Measurements from ENCODE around the gene KRT32.

The KRT32 gene

GRCh38 chr17:41505809-41506767, 38.9 kb upstream of the KRT32 start:
- no peak overlapping the region for H3K27ac ChIP-seq (ENCODE audit: low read depth, low read length)
- no peaks in the 10 kb centered on the region for H3K4me1 ChIP-seq (ENCODE audit: control insufficient read depth, low read length)
- H3K36me3 ChIP-seq (ENCODE audit: control insufficient read depth, low read length) = no peaks in the 10 kb centered on the region
- H3K9me3 ChIP-seq (ENCODE audit: control insufficient read depth, insufficient read depth, low read length) = no peaks in the 10 kb centered on the region
- no peaks in the 10 kb centered on the region for H4K20me1 ChIP-seq (ENCODE audit: control insufficient read depth, insufficient read depth, low read depth, low read length)
- no peaks in the 10 kb centered on the region for H3K27me3 ChIP-seq (ENCODE audit: control insufficient read depth, low read length)
- H3K9me2 ChIP-seq (replicated peaks; ENCODE audit: control insufficient read depth, low read length) = no peaks in the 10 kb centered on the region
- no peak for TF ChIP-seq EZH2phosphoT487 (IDR thresholded peaks at IDR 0.05; ENCODE audit: borderline replicate concordance, low read length)
- TF ChIP-seq, protein P1, sequence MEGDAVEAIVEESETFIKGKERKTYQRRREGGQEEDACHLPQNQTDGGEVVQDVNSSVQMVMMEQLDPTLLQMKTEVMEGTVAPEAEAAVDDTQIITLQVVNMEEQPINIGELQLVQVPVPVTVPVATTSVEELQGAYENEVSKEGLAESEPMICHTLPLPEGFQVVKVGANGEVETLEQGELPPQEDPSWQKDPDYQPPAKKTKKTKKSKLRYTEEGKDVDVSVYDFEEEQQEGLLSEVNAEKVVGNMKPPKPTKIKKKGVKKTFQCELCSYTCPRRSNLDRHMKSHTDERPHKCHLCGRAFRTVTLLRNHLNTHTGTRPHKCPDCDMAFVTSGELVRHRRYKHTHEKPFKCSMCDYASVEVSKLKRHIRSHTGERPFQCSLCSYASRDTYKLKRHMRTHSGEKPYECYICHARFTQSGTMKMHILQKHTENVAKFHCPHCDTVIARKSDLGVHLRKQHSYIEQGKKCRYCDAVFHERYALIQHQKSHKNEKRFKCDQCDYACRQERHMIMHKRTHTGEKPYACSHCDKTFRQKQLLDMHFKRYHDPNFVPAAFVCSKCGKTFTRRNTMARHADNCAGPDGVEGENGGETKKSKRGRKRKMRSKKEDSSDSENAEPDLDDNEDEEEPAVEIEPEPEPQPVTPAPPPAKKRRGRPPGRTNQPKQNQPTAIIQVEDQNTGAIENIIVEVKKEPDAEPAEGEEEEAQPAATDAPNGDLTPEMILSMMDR (IDR thresholded peaks at IDR 0.05; ENCODE audit: low read depth, low read length, poor library complexity, severe bottlenecking) = no peak
- no peaks in the 10 kb centered on the region for H3F3A ChIP-seq (ENCODE audit: control insufficient read depth, insufficient read depth)
- no peak overlapping the region for H3K4me3 ChIP-seq (ENCODE audit: low read length)
- H3K79me2 ChIP-seq (ENCODE audit: control insufficient read depth, low read length) = no peaks in the 10 kb centered on the region
- H3K4me2 ChIP-seq (ENCODE audit: low read length) = no peak overlapping the region

- Histone ChIP-seq H3K27me3 (ENCODE audit: control insufficient read depth, low read length) (no peaks in the 10 kb centered on the region), H3K4me2 (ENCODE audit: low read length) (no peak within 1 kb of the TSS), H4K20me1 (ENCODE audit: control insufficient read depth, insufficient read depth, low read depth, low read length) (no peaks in the 10 kb centered on the region), H3K4me1 (ENCODE audit: control insufficient read depth, low read length) (no peaks in the 10 kb centered on the region), H3K36me3 (ENCODE audit: control insufficient read depth, low read length) (no peaks in the 10 kb centered on the region), H3F3A (ENCODE audit: control insufficient read depth, insufficient read depth) (no peaks in the 10 kb centered on the region), H3K4me3 (ENCODE audit: low read length) (no peak within 1 kb of the TSS), H3K9me3 (ENCODE audit: control insufficient read depth, insufficient read depth, low read length) (no peaks in the 10 kb centered on the region), H3K27ac (ENCODE audit: low read depth, low read length) (no peak within 1 kb of the TSS), H3K79me2 (ENCODE audit: control insufficient read depth, low read length) (no peaks in the 10 kb centered on the region), H3K9me2 (replicated peaks; ENCODE audit: control insufficient read depth, low read length) (no peaks in the 10 kb centered on the region)
- TF ChIP-seq, protein P1 (IDR thresholded peaks at IDR 0.05; ENCODE audit: low read depth, low read length, poor library complexity, severe bottlenecking) = no peak
- TF ChIP-seq EZH2phosphoT487 (IDR thresholded peaks at IDR 0.05; ENCODE audit: borderline replicate concordance, low read length) = no peak
Observed at GRCh38 chr17:41505007-41505808, 38.0 kb upstream of the KRT32 start, which contains the start of gene KRT13. Gene KRT13, minus strand, starts transcription at chr17:41505612. Its CDS starts 62 bp downstream, at chr17:41505550.

DNA sequence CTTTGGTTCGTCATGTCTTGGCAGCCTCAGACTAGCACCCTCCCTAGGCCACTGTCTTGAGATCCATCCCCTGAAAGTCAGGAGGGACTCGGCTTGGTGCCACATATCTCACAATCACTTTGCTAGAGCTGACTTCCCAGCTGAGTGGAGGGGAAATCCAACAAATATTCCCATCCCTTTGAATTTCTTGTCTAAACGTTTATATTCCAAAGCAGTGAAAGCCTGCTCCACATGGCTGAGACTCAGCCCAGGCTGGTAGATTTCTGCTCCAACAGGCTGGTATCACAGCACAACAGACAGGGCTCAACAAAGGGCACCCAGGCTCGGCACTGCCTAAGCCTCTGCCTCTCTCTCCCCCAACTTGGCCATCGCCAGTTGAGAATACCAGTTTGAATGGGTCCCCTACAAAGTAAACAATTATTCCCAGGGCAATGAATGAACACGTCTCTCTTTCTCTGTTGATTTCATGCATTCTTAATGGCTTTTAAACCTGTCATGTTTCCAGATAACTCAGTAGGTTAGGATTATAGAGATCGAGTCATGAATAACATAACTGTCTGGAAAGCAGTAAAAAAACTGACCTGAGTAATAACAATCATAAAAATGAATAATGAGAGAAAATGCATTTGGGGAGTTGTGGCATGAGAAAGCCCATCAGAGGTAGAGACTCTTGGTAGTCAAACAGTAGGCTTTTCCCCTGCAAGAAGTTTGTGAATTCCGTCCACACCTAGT, 37.2 kb upstream of the KRT32 start:
- Histone ChIP-seq H3K4me2 (ENCODE audit: low read length) (no peak overlapping the region), H3F3A (ENCODE audit: control insufficient read depth, insufficient read depth) (no peaks in the 10 kb centered on the region), H3K27me3 (ENCODE audit: control insufficient read depth, low read length) (no peaks in the 10 kb centered on the region), H3K27ac (ENCODE audit: low read depth, low read length) (no peak overlapping the region), H3K36me3 (ENCODE audit: control insufficient read depth, low read length) (no peaks in the 10 kb centered on the region), H3K4me1 (ENCODE audit: control insufficient read depth, low read length) (no peaks in the 10 kb centered on the region), H3K4me3 (ENCODE audit: low read length) (no peak overlapping the region), H3K9me3 (ENCODE audit: control insufficient read depth, insufficient read depth, low read length) (no peaks in the 10 kb centered on the region), H4K20me1 (ENCODE audit: control insufficient read depth, insufficient read depth, low read depth, low read length) (no peaks in the 10 kb centered on the region), H3K79me2 (ENCODE audit: control insufficient read depth, low read length) (no peaks in the 10 kb centered on the region), H3K9me2 (replicated peaks; ENCODE audit: control insufficient read depth, low read length) (no peaks in the 10 kb centered on the region)
- TF ChIP-seq EZH2phosphoT487 (IDR thresholded peaks at IDR 0.05; ENCODE audit: borderline replicate concordance, low read length) = no peak
- TF ChIP-seq, protein P1 (IDR thresholded peaks at IDR 0.05; ENCODE audit: low read depth, low read length, poor library complexity, severe bottlenecking) = no peak
